B cell (primary cell): ENCODE data around the gene MLH3. TPM values are rescaled to one million over a fixed set of nuclear protein-coding genes. Genes with fewer than 3 reads are reported as not detected.

Experiments
- ATAC-seq: fragments of 200-7000 bp; cut with Tn5 transposase; one replicate; pipeline ENCODE4 v1.10.0; 2021; ENCODE audit warnings: low read depth, mild to moderate bottlenecking, moderate number of reproducible peaks, moderate library complexity
- CTCF ChIA-PET: fragments of 350-600 bp; sonication (Branson Sonifier 250); formaldehyde crosslinking; loops from one replicate; lab custom pipeline; 2021; ENCODE audit warnings: antibody characterized with exemption, inconsistent platforms; lab: Charles Lee
- POLR2A ChIA-PET: fragments of 350-600 bp; sonication (Branson Sonifier 250); formaldehyde crosslinking; loops from one replicate; lab custom pipeline; 2021; ENCODE audit warnings: antibody characterized with exemption; lab: Charles Lee
- DNase-seq: peaks from one replicate; pipeline ENCODE4 v3.0.0; 2013
- H2AFZ ChIP-seq: 2 replicates; pipeline ENCODE4 v1.6.1; 2012; ENCODE audit warnings: mild to moderate bottlenecking, low read depth, low read length; ENCODE audit not compliant: insufficient read depth, poor library complexity, severe bottlenecking
- H3K27ac ChIP-seq, 2 donors: 1 replicate in 1 of 2; 2 replicates in 1 of 2; pipeline ENCODE4 v1.5.1; 2012 to 2013; ENCODE audit warnings: low read length in 2 of 2, mild to moderate bottlenecking in 2 of 2, moderate library complexity in 1 of 2
- H3K27me3 ChIP-seq, 4 experiments: fragments of 200-600 bp in 1 of 4; sonication (generic) in 1 of 4; replicated peaks in 1 of 4; 1 replicate in 2 of 4; 2 replicates in 2 of 4; pipeline versions ENCODE4 v1.6.1 to v1.7.0; 2013 to 2016; ENCODE audit warnings: low read length in 3 of 4, mild to moderate bottlenecking in 2 of 4, mixed read lengths in 1 of 4, moderate library complexity in 1 of 4; ENCODE audit not compliant: insufficient read depth in 4 of 4, control insufficient read depth in 3 of 4; ENCODE audit errors: control extremely low read depth in 1 of 4
- H3K36me3 ChIP-seq, 2 experiments: replicated peaks in 1 of 2; 1 replicate in 1 of 2; 2 replicates in 1 of 2; pipeline versions ENCODE4 v1.6.1 to v1.7.1; 2013; ENCODE audit warnings: low read length in 1 of 2; ENCODE audit not compliant: insufficient read depth in 2 of 2, control insufficient read depth in 1 of 2; ENCODE audit errors: control extremely low read depth in 1 of 2, extremely low read depth in 1 of 2
- H3K4me1 ChIP-seq, 2 donors: fragments of 200-600 bp in 1 of 2; sonication (generic) in 1 of 2; 1 replicate in 1 of 2; 2 replicates in 1 of 2; pipeline versions ENCODE4 v1.5.1 to v1.6.1; 2013 to 2017; ENCODE audit warnings: low read length in 2 of 2; ENCODE audit not compliant: control insufficient read depth in 2 of 2, insufficient read depth in 2 of 2
- H3K4me2 ChIP-seq: replicated peaks from 2 replicates; pipeline ENCODE3; 2012; ENCODE audit warnings: mild to moderate bottlenecking, low read depth, low read length; ENCODE audit not compliant: poor library complexity, severe bottlenecking
- H3K4me3 ChIP-seq, 5 experiments: fragments of 200-600 bp in 1 of 5; sonication (generic) in 1 of 5; 1 replicate in 3 of 5; 2 replicates in 2 of 5; pipeline versions ENCODE4 v1.5.1 to v1.7.0; 2011 to 2016; ENCODE audit warnings: low read length in 4 of 5, mild to moderate bottlenecking in 4 of 5, low read depth in 2 of 5, control low read depth in 1 of 5, moderate library complexity in 1 of 5; ENCODE audit not compliant: insufficient read depth in 1 of 5; ENCODE audit errors: control extremely low read depth in 1 of 5, extremely low read depth in 1 of 5
- H3K79me2 ChIP-seq: fragments of 200-600 bp; sonication (generic); one replicate; pipeline ENCODE4 v1.6.0; 2016; ENCODE audit warnings: low read length; ENCODE audit not compliant: control insufficient read depth, insufficient read depth
- H3K9ac ChIP-seq: fragments of 200-600 bp; sonication (generic); 2 replicates; pipeline ENCODE4 v1.6.1; 2017; ENCODE audit warnings: mild to moderate bottlenecking, low read length, moderate library complexity
- H3K9me3 ChIP-seq, 3 donors: one replicate each; pipeline versions ENCODE4 v1.6.1 to v1.7.1; 2013; ENCODE audit warnings: low read length in 2 of 3; ENCODE audit not compliant: control insufficient read depth in 2 of 3, insufficient read depth in 1 of 3; ENCODE audit errors: control extremely low read depth in 1 of 3
- H4K20me1 ChIP-seq: 2 replicates; pipeline ENCODE4 v1.6.0; 2012; ENCODE audit warnings: mild to moderate bottlenecking, low read length; ENCODE audit not compliant: insufficient read depth, control insufficient read depth, poor library complexity, severe bottlenecking
- H3K27ac Mint-ChIP-seq: one replicate; pipeline ENCODE4 v1.8.0; 2021; ENCODE audit warnings: mixed read lengths
- H3K27me3 Mint-ChIP-seq: one replicate; pipeline ENCODE4 v1.8.0; 2021; ENCODE audit warnings: mixed read lengths
- H3K4me1 Mint-ChIP-seq: one replicate; pipeline ENCODE4 v1.8.0; 2021; ENCODE audit warnings: mixed read lengths
- H3K4me3 Mint-ChIP-seq: one replicate; pipeline ENCODE4 v1.8.0; 2021; ENCODE audit warnings: mixed read lengths
- H3K9me3 Mint-ChIP-seq: one replicate; pipeline ENCODE4 v1.8.0; 2022; ENCODE audit warnings: mixed read lengths; ENCODE audit not compliant: insufficient read depth
- CTCF ChIP-seq: fragments of 200-600 bp; IDR thresholded peaks from one replicate; pipeline ENCODE4 v1.8.0; 2022; ENCODE audit warnings: antibody characterized with exemption, mild to moderate bottlenecking
- EZH2 ChIP-seq: IDR thresholded peaks from 2 replicates; pipeline ENCODE4 v1.6.1; 2012; ENCODE audit warnings: borderline replicate concordance, low read depth, mild to moderate bottlenecking, moderate library complexity, low read length; ENCODE audit not compliant: insufficient read depth, poor library complexity, severe bottlenecking
- WGBS: methylation state at CpG from one replicate; pipeline ENCODE4 v1.1.5; 2013; ENCODE audit warnings: missing lambda C conversion rate; ENCODE audit not compliant: insufficient coverage; 5-methylcytosine and 5-hydroxymethylcytosine counted together
- intact Hi-C: fragments of 100-400 bp; cut with micrococcal nuclease; formaldehyde crosslinking; loops from one replicate; pipeline ENCODE4 v1.10.0; 2022
- polyA plus RNA-seq: library from polyadenylated mRNA; depleted of rRNA; stranded (reverse); fragments of >200 nt; gene quantifications from 2 replicates; pipeline ENCODE4 v1.2.3, GENCODE V29; 2012
- total RNA-seq, 2 donors: library from RNA; stranded (reverse); fragments of 120-200 nt in 1 of 2; gene quantifications; 1 replicate in 1 of 2; 2 replicates in 1 of 2; pipeline versions ENCODE4 v1.2.3 to v1.2.4, GENCODE V29; 2013 to 2022

MLH3 gene
- total and polyA plus RNA-seq, 2 donors (not counting 1 experiment from before 2014, with no cell fraction given): 6.7 to 19.9 TPM

GRCh38 chr14:74978416-74978947 is 72.8 kb downstream of the MLH3 start:
- no peaks in the 10 kb centered on the region for H3K9me3 Mint-ChIP-seq
- WGBS: 100% methylated on average over 8 of the region's 11 CpGs

More at GRCh38 chr14:74978416-74978947, 72.8 kb downstream of the MLH3 start:
- Histone ChIP-seq H3K27me3 (no peaks in the 10 kb centered on the region), H3K27ac (no peak overlapping the region), H3K9me3 (no peaks in the 10 kb centered on the region), H3K9ac (no peak overlapping the region), H3K4me3 (no peak overlapping the region), H3K79me2 (no peaks in the 10 kb centered on the region), H3K36me3 (no peaks in the 10 kb centered on the region), H2AFZ (no peak overlapping the region), H3K4me1 (peaks cover 0 to under 1% of the 10 kb centered on the region in 2 donors), H3K4me2 (no peak overlapping the region), H4K20me1 (no peaks in the 10 kb centered on the region)
- Mint-ChIP-seq H3K4me3 (no peak overlapping the region), H3K27me3 (no peaks in the 10 kb centered on the region), H3K4me1 (no peaks in the 10 kb centered on the region), H3K27ac (no peak overlapping the region)
- DNase-seq: no peak
- ChIA-PET CTCF (interaction anchor here (0.8 kb wide), 1 partner anchor 118 kb away, joined by 3 read pairs; no protein-coding TSS in a partner anchor), POLR2A (no interaction called here)
- TF ChIP-seq CTCF: no peak
- TF ChIP-seq EZH2: no peak
- ATAC-seq: no peak
- intact Hi-C loops: no loop called here
